ENCODE data around the gene GALK1.
"Not testable (repeated sequence)": the region's sequence is repeated elsewhere in the genome, so short reads cannot be mapped to it uniquely, and the experiment has no call there.

GALK1 gene

DNA sequence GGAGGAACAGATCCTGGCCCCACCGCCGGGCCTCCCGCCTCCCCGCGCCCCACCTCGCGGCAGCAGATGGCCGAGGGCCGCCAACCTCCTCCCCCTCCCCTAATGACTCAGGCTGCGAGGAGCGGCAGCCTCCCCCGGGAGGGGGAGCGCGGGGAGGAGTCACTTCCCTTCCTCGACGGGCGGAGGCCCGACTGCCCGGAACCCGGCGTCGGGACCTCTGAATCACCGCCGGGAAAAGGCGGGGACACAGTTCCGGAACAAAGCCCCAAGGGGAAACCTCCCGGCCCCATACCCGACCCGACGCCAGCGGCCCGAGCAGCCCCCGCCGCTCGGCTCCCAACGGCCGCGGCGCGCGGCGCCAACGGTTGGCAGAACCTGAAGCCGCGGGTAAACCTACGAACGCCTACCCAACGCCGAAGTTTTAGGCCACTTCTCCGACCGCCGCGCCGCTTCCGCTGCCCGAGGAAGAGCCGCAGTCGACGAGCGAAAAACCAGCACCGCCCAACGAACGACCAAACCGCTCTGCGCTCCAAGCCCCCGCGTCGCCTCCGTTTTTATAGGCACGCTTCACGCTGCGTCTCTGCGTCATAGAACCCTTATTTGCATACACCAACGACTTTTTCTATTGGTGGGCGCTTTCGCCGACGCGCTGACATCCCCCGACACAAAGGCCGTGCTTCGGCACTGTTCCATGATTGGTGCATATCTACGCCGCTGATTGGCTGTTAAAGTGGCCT lies 14.4 kb upstream of the GALK1 start:
- no peak overlapping the region for H4K8ac ChIP-seq (ENCODE audit: low read depth, low read length)
- no peaks in the 10 kb centered on the region for H3K9me3 ChIP-seq (replicated peaks in 1 of 2; ENCODE audit: control insufficient read depth in 2 of 2, insufficient read depth in 1 of 2, low read depth in 1 of 2, low read length in 2 of 2)
- peak overlapping the region; percentile 30 for H3K4me2 ChIP-seq (ENCODE audit: insufficient read depth, low read length, poor library complexity, severe bottlenecking)
- peak overlapping the region; percentile 100 for H3K23ac ChIP-seq (ENCODE audit: low read depth, low read length, poor library complexity)
- no peak overlapping the region for H4K91ac ChIP-seq (ENCODE audit: low read depth, low read length, poor library complexity)
- no peak overlapping the region for H2BK120ac ChIP-seq (ENCODE audit: low read depth, low read length)
- DNase-seq (ENCODE audit: low spot score), result peak; percentile 99
- H3K4me3 ChIP-seq (ENCODE audit: low read length in 2 of 2), result peak overlapping the region; percentile 70 to 98
- H3K18ac ChIP-seq (ENCODE audit: low read length), result peak overlapping the region; percentile 98
- H3K27ac ChIP-seq (replicated peaks; ENCODE audit: low read length), result peak overlapping the region; percentile 84
- no peak overlapping the region for H2AFZ ChIP-seq (ENCODE audit: low read length)
- H2AK5ac ChIP-seq (ENCODE audit: low read depth, low read length), result peak overlapping the region; percentile 69
- H2BK5ac ChIP-seq (ENCODE audit: low read length), result peak overlapping the region; percentile 96
- H3K27me3 ChIP-seq (ENCODE audit: control insufficient read depth in 3 of 3, insufficient read depth in 3 of 3, low read depth in 1 of 3, low read length in 3 of 3), result no peaks in the 10 kb centered on the region
- WGBS, 2 donors (ENCODE audit: extremely low coverage in 2 of 2, insufficient read length in 2 of 2, insufficient replicate concordance in 1 of 2), result no CpG with 5 or more reads among the region's 84 CpGs
- peak overlapping the region; percentile 95 for H3K9ac ChIP-seq (ENCODE audit: low read depth, low read length, poor library complexity)
- H2BK12ac ChIP-seq (ENCODE audit: low read length), result no peak overlapping the region
- H3K4ac ChIP-seq (ENCODE audit: low read length), result no peak overlapping the region
- H3K4me1 ChIP-seq (ENCODE audit: control insufficient read depth in 2 of 2, insufficient read depth in 1 of 2, low read depth in 1 of 2, low read length in 2 of 2), result peaks cover 2 to 11% of the 10 kb centered on the region in 2 donors
- peak overlapping the region; percentile 87 for H3K14ac ChIP-seq (ENCODE audit: low read length)
- peaks cover 2% of the 10 kb centered on the region for H3K79me1 ChIP-seq (ENCODE audit: low read depth, low read length)
- peaks cover 12 to 44% of the 10 kb centered on the region in 2 donors for H3K36me3 ChIP-seq (replicated peaks in 1 of 2; ENCODE audit: control insufficient read depth in 2 of 2, insufficient read depth in 2 of 2, low read length in 2 of 2)
- no peak overlapping the region for H2BK15ac ChIP-seq (ENCODE audit: low read length)

- Histone ChIP-seq H3K9me3 (replicated peaks in 1 of 2; ENCODE audit: control insufficient read depth in 2 of 2, insufficient read depth in 1 of 2, low read depth in 1 of 2, low read length in 2 of 2) (no peaks in the 10 kb centered on the region), H2BK12ac (ENCODE audit: low read length) (no peak overlapping the region), H4K8ac (ENCODE audit: low read depth, low read length) (no peak overlapping the region), H3K36me3 (replicated peaks in 1 of 2; ENCODE audit: control insufficient read depth in 2 of 2, insufficient read depth in 2 of 2, low read length in 2 of 2) (peaks cover 12 to 44% of the 10 kb centered on the region in 2 donors), H3K14ac (ENCODE audit: low read length) (peak overlapping the region; percentile 87), H3K4me1 (ENCODE audit: control insufficient read depth in 2 of 2, insufficient read depth in 1 of 2, low read depth in 1 of 2, low read length in 2 of 2) (peaks cover 0 to 7% of the 10 kb centered on the region in 2 donors), H2BK5ac (ENCODE audit: low read length) (peak overlapping the region; percentile 96), H3K9ac (ENCODE audit: low read depth, low read length, poor library complexity) (peak overlapping the region; percentile 78), H3K4ac (ENCODE audit: low read length) (no peak overlapping the region), H3K27ac (replicated peaks; ENCODE audit: low read length) (no peak overlapping the region), H2AFZ (ENCODE audit: low read length) (no peak overlapping the region), H4K91ac (ENCODE audit: low read depth, low read length, poor library complexity) (no peak overlapping the region), H3K18ac (ENCODE audit: low read length) (peak overlapping the region; percentile 98), H2BK15ac (ENCODE audit: low read length) (no peak overlapping the region), H3K23ac (ENCODE audit: low read depth, low read length, poor library complexity) (peak overlapping the region; percentile 100), H2BK120ac (ENCODE audit: low read depth, low read length) (no peak overlapping the region), H2AK5ac (ENCODE audit: low read depth, low read length) (peak overlapping the region; percentile 14), H3K4me2 (ENCODE audit: insufficient read depth, low read length, poor library complexity, severe bottlenecking) (peak overlapping the region; percentile 43), H3K27me3 (ENCODE audit: control insufficient read depth in 3 of 3, insufficient read depth in 3 of 3, low read depth in 1 of 3, low read length in 3 of 3) (no peaks in the 10 kb centered on the region), H3K4me3 (ENCODE audit: low read length in 2 of 2) (peak overlapping the region; percentile 70 to 98), H3K79me1 (ENCODE audit: low read depth, low read length) (peaks cover 2% of the 10 kb centered on the region)
- WGBS, 2 donors (ENCODE audit: extremely low coverage in 2 of 2, insufficient read length in 2 of 2, insufficient replicate concordance in 1 of 2), result no CpG with 5 or more reads among the region's 38 CpGs
- DNase-seq (ENCODE audit: low spot score), result no peak
Observed at GRCh38 chr17:75778861-75779249, 13.9 kb upstream of the GALK1 start.

- not testable (repeated sequence) for H3K18ac ChIP-seq (ENCODE audit: low read length); DNase-seq (ENCODE audit: low spot score); H3K27me3 ChIP-seq (ENCODE audit: control insufficient read depth in 3 of 3, insufficient read depth in 3 of 3, low read depth in 1 of 3, low read length in 3 of 3); H3K23ac ChIP-seq (ENCODE audit: low read depth, low read length, poor library complexity); H3K4me1 ChIP-seq (ENCODE audit: control insufficient read depth in 2 of 2, insufficient read depth in 1 of 2, low read depth in 1 of 2, low read length in 2 of 2); H2BK120ac ChIP-seq (ENCODE audit: low read depth, low read length); H3K4ac ChIP-seq (ENCODE audit: low read length); H3K9me3 ChIP-seq (replicated peaks in 1 of 2; ENCODE audit: control insufficient read depth in 2 of 2, insufficient read depth in 1 of 2, low read depth in 1 of 2, low read length in 2 of 2); H3K14ac ChIP-seq (ENCODE audit: low read length); H3K27ac ChIP-seq (replicated peaks; ENCODE audit: low read length); H2BK15ac ChIP-seq (ENCODE audit: low read length); H3K79me1 ChIP-seq (ENCODE audit: low read depth, low read length); H2BK5ac ChIP-seq (ENCODE audit: low read length); H4K91ac ChIP-seq (ENCODE audit: low read depth, low read length, poor library complexity); H2AFZ ChIP-seq (ENCODE audit: low read length); H2BK12ac ChIP-seq (ENCODE audit: low read length); H4K8ac ChIP-seq (ENCODE audit: low read depth, low read length)
- peaks cover 12 to 44% of the 10 kb centered on the region in 2 donors for H3K36me3 ChIP-seq (replicated peaks in 1 of 2; ENCODE audit: control insufficient read depth in 2 of 2, insufficient read depth in 2 of 2, low read length in 2 of 2)
- H3K4me3 ChIP-seq (ENCODE audit: low read length in 2 of 2), result peak overlapping the region; percentile 70 to 98
- WGBS, 2 donors (ENCODE audit: extremely low coverage in 2 of 2, insufficient read length in 2 of 2, insufficient replicate concordance in 1 of 2), result no CpG with 5 or more reads among the region's 19 CpGs
- H3K4me2 ChIP-seq (ENCODE audit: insufficient read depth, low read length, poor library complexity, severe bottlenecking), result peak overlapping the region; percentile 43
- H2AK5ac ChIP-seq (ENCODE audit: low read depth, low read length), result peak overlapping the region; percentile 14
- H3K9ac ChIP-seq (ENCODE audit: low read depth, low read length, poor library complexity), result peak overlapping the region; percentile 80
Observed at GRCh38 chr17:75778066-75778860, 13.3 kb upstream of the GALK1 start.
